Measurements from ENCODE around the gene RSRC2. TPM values are rescaled to one million over a fixed set of nuclear protein-coding genes. Genes with fewer than 3 reads are reported as not detected.

RSRC2 gene
- total RNA-seq, 1 experiment from 2014 or later = 68.7 TPM

GRCh38 chr12:122503783-122504590 lies 22.7 kb downstream of the RSRC2 start:
- TF ChIP-seq, protein P1, sequence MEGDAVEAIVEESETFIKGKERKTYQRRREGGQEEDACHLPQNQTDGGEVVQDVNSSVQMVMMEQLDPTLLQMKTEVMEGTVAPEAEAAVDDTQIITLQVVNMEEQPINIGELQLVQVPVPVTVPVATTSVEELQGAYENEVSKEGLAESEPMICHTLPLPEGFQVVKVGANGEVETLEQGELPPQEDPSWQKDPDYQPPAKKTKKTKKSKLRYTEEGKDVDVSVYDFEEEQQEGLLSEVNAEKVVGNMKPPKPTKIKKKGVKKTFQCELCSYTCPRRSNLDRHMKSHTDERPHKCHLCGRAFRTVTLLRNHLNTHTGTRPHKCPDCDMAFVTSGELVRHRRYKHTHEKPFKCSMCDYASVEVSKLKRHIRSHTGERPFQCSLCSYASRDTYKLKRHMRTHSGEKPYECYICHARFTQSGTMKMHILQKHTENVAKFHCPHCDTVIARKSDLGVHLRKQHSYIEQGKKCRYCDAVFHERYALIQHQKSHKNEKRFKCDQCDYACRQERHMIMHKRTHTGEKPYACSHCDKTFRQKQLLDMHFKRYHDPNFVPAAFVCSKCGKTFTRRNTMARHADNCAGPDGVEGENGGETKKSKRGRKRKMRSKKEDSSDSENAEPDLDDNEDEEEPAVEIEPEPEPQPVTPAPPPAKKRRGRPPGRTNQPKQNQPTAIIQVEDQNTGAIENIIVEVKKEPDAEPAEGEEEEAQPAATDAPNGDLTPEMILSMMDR (IDR thresholded peaks at IDR 0.05 in 2 of 3, conservative IDR thresholded peaks at IDR 0.05 in 1 of 3; ENCODE audit: borderline replicate concordance in 1 of 3, insufficient read depth in 1 of 3, low read depth in 2 of 3, low read length in 2 of 3) = no peak
- TF ChIP-seq POLR2AphosphoS5 (IDR thresholded peaks at IDR 0.05; ENCODE audit: low read depth, low read length) = peak; percentile 19; the same call in 1 of the 2 replicates
- H3K9me3 ChIP-seq (ENCODE audit: control insufficient read depth in 1 of 2, insufficient read depth in 1 of 2, low read depth in 1 of 2, low read length in 2 of 2) = no peaks in the 10 kb centered on the region
- ChIA-PET CTCF (interaction anchor here (1.1 kb wide), 1 partner anchor 32 kb away, joined by 3 read pairs; no protein-coding TSS in a partner anchor), RAD21 (ENCODE audit: low non-redundant PET in 1 of 2, low total read pairs in 2 of 2, uncharacterized antibody in 2 of 2, unreplicated experiment in 2 of 2) (no interaction called here), POLR2A (interaction anchor here (1.0 to 1.8 kb wide), 3 partner anchors 9 to 104 kb away, joined by 3 to 8 read pairs (median 8); partner anchors contain the start of genes KNTC1 and RSRC2)
- peaks cover 7 to 16% of the 10 kb centered on the region in 2 experiments; a peak in 3 of 4 replicates for H3K4me1 ChIP-seq (ENCODE audit: control insufficient read depth in 1 of 2, insufficient read depth in 2 of 2, low read length in 2 of 2)
- H3K79me2 ChIP-seq (ENCODE audit: insufficient read depth, low read length) = peaks cover 38% of the 10 kb centered on the region
- H3K9ac ChIP-seq (ENCODE audit: low read length) = no peak overlapping the region
- H3K4me3 ChIP-seq (replicated peaks in 1 of 2; ENCODE audit: low read depth in 1 of 2, low read length in 2 of 2) = no peak overlapping the region
- ATAC-seq = no peak
- no peaks in the 10 kb centered on the region for H3K27me3 ChIP-seq (ENCODE audit: insufficient read depth, low read length)
- intact Hi-C loops (cut with micrococcal nuclease) = no loop called here
- DNase-seq (ENCODE audit: low read depth, low spot score) = no peak
- no peak overlapping the region for H3K27ac ChIP-seq (ENCODE audit: low read depth, low read length)
- H2AFZ ChIP-seq (ENCODE audit: low read depth, low read length, poor library complexity, severe bottlenecking) = no peak overlapping the region
- H3K9me2 ChIP-seq (ENCODE audit: insufficient read depth) = no peaks in the 10 kb centered on the region
- peaks cover 42 to 47% of the 10 kb centered on the region in 2 experiments for H3K36me3 ChIP-seq (ENCODE audit: control insufficient read depth in 1 of 2, insufficient read depth in 2 of 2, low read length in 2 of 2)
- H4K20me1 ChIP-seq (ENCODE audit: insufficient read depth) = peaks cover 10% of the 10 kb centered on the region; the same call in 1 of the 2 replicates
- BruUV-seq (replicated peaks) = no TSS peak
- H3K4me2 ChIP-seq (ENCODE audit: low read length) = no peak overlapping the region

GRCh38 chr12:122503147-122503751 lies 23.5 kb downstream of the RSRC2 start:
- no peak overlapping the region for H3K9ac ChIP-seq (ENCODE audit: low read length)
- H3K4me3 ChIP-seq (replicated peaks in 1 of 2; ENCODE audit: low read depth in 1 of 2, low read length in 2 of 2) = no peak overlapping the region
- H3K9me3 ChIP-seq (ENCODE audit: control insufficient read depth in 1 of 2, insufficient read depth in 1 of 2, low read depth in 1 of 2, low read length in 2 of 2) = no peaks in the 10 kb centered on the region
- H3K9me2 ChIP-seq (ENCODE audit: insufficient read depth) = no peaks in the 10 kb centered on the region
- peaks cover 8% of the 10 kb centered on the region; the same call in 1 of the 2 replicates for H4K20me1 ChIP-seq (ENCODE audit: insufficient read depth)
- RAD21 ChIA-PET (ENCODE audit: low non-redundant PET in 1 of 2, low total read pairs in 2 of 2, uncharacterized antibody in 2 of 2, unreplicated experiment in 2 of 2) = no interaction called here
- H3K27me3 ChIP-seq (ENCODE audit: insufficient read depth, low read length) = no peaks in the 10 kb centered on the region
- peaks cover 10 to 19% of the 10 kb centered on the region in 2 experiments; a peak in 3 of 4 replicates for H3K4me1 ChIP-seq (ENCODE audit: control insufficient read depth in 1 of 2, insufficient read depth in 2 of 2, low read length in 2 of 2)
- no peak overlapping the region for H3K4me2 ChIP-seq (ENCODE audit: low read length)
- no TSS peak for BruUV-seq (replicated peaks)
- peaks cover 35 to 39% of the 10 kb centered on the region in 2 experiments for H3K36me3 ChIP-seq (ENCODE audit: control insufficient read depth in 1 of 2, insufficient read depth in 2 of 2, low read length in 2 of 2)
- intact Hi-C loops (cut with micrococcal nuclease) = no loop called here
- POLR2A ChIA-PET = interaction anchor here (1.8 to 3.0 kb wide), 3 partner anchors 9 to 103 kb away, joined by 8 to 22 read pairs (median 8); partner anchors contain the start of genes KNTC1 and RSRC2
- no peak overlapping the region for H3K27ac ChIP-seq (ENCODE audit: low read depth, low read length)
- DNase-seq (ENCODE audit: low read depth, low spot score) (no peak), ATAC-seq (no peak)
- no peak for TF ChIP-seq SP1 (IDR thresholded peaks at IDR 0.05; ENCODE audit: low read depth)
- peak; percentile 20 for TF ChIP-seq POLR2AphosphoS5 (IDR thresholded peaks at IDR 0.05; ENCODE audit: low read depth, low read length)
- no peak for TF ChIP-seq EZH2 (IDR thresholded peaks at IDR 0.05)
- no peak; the same call in 1 of the 2 replicates for TF ChIP-seq SIN3A (IDR thresholded peaks at IDR 0.05; ENCODE audit: low read depth)
- peaks cover 38% of the 10 kb centered on the region for H3K79me2 ChIP-seq (ENCODE audit: insufficient read depth, low read length)
- CTCF ChIA-PET = interaction anchor here (1.1 kb wide), 1 partner anchor 32 kb away, joined by 3 read pairs; no protein-coding TSS in a partner anchor
- no peak overlapping the region for H2AFZ ChIP-seq (ENCODE audit: low read depth, low read length, poor library complexity, severe bottlenecking)
